GM21526 (cell line): ENCODE results near the gene TNRC18.
"Not testable (repeated sequence)": the region's sequence is repeated elsewhere in the genome, so short reads cannot be mapped to it uniquely, and the experiment has no call there.

ENCODE experiments used
- ATAC-seq: cut with Tn5 transposase; IDR thresholded peaks from one replicate; pipeline ENCODE4 v1.9.1; 2021; ENCODE audit warnings: moderate library complexity; ENCODE audit not compliant: unreplicated experiment, low FRiP score

Gene TNRC18

DNA sequence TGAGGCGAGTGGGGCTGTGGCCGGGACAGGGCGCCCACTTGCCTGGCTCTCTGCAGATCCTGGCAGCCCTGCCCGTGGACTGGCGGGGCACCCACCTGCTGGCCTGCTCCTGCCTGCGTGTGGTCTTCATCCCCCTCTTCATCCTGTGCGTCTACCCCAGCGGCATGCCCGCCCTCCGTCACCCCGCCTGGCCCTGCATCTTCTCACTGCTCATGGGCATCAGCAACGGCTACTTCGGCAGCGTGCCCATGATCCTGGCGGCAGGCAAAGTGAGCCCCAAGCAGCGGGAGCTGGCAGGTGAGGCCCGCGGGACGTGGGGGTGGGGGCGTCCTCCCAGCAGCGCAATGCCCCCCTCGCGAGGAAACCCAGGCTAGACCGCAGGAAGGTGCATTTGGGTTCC lies 123.3 kb downstream of the TNRC18 start:
- ATAC-seq, result no peak

DNA sequence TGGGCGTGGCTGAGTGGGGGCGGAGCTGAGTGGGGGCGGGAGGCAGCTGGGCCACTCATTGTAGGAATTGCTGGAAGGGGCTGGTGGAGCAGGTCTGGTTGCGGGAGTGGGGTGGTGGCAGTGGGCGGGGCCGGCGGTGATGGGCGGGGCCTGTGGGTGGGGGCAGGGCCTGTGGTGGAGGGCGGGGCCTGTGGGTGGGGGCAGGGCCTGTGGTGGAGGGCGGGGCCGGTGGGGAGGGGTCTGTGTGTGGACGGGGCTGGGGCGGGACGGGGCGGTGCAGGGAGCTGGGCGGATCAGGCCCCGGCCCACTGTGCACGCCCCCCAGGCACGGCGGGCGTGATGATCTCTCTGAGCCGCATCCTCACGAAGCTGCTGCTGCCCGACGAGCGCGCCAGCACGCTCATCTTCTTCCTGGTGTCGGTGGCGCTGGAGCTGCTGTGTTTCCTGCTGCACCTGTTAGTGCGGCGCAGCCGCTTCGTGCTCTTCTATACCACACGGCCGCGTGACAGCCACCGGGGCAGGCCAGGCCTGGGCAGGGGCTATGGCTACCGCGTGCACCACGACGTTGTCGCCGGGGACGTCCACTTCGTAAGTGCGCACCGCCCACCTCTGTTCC lies 126.9 kb downstream of the TNRC18 start:
- ATAC-seq, result no peak

DNA sequence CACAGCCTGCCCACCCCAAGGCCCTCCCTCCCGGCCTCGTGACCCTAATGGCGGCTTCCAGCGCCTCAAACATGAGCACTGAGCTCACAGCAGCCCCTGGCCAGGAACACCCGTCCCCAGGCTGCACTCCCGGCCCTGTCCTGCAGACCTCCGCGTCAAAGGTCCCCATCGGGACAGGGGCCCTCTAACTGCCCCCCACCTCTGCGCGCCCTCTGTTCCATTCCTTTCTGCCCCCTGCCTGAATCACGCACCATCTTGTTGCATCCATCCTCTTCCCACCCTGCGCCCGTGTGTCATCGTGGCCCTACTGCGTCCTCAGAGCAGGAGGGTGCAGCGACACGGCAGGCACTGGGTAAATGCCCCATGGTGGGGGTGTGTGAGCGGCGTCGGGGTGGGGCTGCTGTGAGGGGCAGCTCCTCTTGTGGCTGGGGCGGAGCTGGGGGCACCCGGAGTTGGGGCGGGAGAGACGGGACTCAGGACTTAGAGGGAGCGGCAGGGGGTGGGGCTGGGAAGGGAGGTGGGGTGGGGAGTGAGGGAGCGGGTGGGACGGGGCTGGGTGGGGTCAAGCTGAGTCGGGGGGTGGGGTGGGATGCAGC lies 127.5 kb downstream of the TNRC18 start:
- ATAC-seq, result no peak

DNA sequence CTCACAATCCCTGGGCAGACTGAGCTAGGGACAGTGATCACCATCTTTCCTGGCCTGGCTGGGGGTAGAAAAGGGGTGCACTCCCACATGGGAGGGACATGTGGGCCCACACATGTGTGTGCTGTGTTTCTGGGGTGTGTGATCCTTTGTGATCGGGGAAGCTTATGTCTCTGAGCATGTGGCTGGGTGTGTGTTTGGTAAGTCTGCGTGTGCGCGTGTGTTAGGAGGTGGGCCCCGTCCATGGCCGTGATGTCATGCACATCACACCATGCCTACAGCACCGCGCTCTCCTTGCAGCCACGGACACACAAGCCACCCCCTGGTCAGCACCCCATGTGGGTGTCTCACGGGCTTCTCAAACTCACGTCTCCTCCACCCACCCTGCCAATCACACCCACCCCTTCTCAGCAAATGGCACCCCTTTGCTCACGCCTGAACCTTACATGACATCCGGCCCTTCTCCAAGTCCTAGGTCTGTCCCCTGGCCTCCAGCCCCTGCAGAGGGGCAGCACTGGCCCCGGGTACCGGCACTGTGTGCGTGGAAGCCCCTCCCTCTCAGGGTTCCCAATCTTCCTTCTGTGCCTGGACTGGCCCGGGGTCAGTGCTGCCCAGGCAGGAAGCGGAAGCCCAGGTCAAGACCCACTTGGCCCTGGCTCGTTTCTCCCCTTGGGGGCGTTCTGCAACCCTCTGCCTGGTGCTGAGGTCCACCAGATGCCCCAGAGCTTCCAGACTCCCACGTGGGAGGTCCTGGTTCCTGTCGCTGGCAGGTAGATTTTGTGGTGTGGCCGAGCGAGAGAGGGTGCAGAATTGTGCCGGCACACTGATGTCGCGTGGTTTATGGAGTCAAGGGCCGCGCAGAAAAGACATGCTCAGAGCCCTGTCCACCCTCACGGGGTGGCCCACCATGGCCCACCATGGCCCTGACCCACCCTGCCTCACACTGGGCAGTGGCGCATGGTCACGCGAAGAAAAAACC lies 128.3 kb downstream of the TNRC18 start:
- no peak for ATAC-seq

DNA sequence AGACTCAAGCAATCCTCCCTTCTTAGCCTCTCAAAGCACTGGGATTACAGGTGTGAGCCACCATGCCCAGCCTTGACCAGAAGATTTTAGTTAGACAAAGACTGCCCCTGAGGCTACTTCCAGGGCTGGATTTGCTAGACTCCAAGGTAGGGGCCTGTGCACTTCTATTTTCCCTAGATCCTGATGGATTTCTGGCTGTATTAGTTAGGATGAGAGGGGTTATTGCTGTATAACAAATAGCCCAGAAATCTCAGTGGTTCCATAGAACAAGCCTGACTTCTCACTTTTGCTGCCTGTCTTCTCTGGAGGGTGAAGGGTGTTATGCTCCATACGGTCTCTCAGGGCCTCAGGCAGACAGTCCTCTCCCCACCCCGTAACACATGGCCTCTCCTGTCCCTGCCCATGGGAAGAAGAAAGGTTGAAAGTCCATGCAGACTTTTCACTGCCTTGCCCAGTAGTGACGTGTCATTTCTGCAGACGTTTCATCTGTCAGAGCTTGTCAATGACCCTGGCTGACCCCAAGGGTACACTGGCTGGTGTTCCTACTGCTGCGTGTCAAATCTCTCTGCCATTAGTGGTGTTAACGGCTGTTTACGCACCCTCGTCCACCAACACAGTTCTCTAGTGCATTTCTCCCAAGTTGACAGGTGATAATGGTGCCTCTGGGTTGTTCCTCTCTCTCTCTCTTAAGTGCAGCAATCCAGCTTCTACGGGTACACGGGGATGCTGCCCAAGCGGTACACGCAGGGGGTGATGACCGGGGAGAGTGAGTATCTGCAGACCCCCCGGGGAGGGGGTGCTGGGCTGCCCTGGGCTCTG lies 129.3 kb downstream of the TNRC18 start:
- ATAC-seq, result no peak

DNA sequence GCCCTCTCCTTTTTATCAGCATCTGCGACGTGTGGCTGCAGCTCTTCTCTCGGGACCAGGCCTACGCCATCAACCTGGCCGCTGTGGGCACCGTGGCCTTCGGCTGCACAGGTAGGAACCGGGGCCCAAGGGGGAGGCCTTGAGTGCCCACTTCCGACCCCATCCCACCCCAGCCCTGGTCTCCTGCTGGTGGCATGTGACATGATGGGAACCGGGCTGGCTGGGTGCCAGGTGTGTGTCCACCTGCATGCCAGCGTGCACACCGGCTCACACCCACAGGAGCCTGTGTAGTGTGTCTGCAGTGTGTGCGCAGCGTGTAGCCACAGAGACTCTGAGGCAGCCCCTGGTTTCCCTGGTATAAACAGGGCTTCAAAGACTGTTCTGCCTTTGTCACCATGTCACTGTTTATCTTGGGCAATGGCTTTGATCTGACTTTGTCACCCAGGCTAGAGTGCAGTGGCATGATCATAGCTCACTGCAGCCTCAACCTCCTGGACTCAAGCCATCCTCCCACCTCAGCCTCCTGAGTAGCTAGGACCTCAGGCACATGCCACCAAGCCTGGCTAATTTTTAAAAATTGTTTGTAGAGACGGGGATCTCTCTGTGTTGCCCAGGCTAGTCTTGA lies 131.8 kb downstream of the TNRC18 start:
- ATAC-seq, result not testable (repeated sequence)

DNA sequence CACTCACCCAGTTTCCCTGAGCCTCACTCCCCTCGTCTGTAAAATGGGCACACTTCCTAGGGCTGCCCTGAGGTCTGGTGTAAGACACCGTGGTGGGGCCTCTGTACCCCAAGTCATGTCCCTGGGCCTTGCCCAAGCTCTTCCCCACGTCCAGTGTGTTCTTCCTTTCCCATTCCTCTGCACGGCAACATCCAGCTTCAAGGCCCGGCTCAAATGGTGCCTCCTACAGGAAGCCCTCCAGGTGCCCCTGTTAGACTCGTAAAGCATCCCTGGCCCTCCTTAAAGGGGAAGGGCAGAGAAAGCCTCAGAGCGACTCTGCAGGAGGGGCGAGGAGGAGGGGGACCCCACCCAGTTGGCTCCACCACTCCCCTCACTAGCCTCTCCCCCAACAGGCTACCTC lies 132.3 kb downstream of the TNRC18 start:
- no peak for ATAC-seq

DNA sequence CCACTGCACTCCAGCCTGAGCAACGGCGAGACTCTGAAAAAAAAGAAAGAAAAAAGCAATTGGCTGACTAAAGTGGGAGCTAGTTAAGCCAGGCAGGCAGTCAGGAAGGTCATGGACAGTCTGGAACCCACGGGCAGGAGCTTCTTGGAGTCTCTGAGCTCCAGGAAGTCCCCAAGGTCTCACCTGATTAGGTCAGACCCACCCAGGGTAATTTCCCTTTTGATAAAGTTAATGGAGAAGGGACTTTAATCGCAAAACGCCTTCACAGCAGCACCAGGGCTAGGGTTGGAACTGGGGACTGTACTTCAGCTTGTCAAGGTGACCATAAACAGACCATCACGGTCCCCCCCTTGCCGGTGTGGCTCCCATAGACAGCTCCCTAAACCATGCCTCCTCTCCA lies 134.3 kb downstream of the TNRC18 start:
- no peak for ATAC-seq

DNA sequence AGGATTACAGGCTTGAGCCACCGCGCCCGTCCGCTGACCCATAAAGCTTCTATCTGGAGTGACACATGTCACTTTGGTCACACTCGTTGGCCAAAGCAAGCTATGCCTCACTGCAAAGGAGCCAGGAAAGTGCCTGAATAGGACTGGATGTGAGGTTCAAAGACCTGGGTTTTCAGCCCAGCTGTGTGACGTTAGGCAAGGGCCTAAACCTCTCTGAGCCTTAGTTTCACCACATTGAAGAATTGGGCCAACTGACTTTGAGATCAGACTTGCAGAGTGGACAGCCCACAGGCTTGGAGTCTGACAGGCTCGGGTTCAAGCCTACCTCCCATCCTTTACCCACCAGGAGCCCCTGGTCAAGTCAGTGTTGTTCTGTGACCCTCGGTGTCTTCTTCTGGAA lies 135.1 kb downstream of the TNRC18 start:
- ATAC-seq, result not testable (repeated sequence)

DNA sequence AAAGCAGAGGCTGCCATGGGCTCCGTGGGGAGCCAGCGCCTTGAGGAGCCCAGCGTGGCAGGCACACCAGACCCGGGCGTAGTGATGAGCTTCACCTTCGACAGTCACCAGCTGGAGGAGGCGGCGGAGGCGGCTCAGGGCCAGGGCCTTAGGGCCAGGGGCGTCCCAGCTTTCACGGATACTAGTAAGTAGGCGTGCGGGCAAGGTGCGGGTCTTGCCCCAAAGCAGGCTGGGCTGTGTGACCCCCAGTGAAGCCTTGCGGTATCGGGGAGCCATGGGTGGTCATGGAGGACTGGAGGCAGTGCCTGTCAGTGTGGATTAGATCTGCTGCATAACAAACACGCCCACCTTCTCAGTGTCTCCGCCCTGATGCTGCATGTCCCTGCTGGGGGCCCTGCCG lies 135.8 kb downstream of the TNRC18 start:
- ATAC-seq, result no peak

DNA sequence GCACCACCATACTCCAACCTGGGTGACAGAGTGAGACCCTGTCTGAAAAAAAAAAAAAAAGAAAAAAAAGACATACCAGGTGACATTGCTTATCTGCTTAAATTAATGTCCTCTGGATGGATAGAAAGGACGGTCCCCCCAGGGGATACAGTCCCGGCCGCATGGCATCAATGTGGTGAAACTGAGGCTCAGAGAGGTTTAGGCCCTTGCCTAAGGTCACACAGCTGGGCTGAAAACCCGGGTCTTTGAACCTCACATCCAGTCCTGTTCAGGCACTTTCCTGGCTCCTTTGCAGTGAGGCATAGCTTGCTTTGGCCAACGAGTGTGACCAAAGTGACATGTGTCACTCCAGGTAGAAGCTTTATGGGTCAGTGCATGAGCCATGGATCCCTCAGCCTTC lies 136.3 kb downstream of the TNRC18 start:
- ATAC-seq, result not testable (repeated sequence)

DNA sequence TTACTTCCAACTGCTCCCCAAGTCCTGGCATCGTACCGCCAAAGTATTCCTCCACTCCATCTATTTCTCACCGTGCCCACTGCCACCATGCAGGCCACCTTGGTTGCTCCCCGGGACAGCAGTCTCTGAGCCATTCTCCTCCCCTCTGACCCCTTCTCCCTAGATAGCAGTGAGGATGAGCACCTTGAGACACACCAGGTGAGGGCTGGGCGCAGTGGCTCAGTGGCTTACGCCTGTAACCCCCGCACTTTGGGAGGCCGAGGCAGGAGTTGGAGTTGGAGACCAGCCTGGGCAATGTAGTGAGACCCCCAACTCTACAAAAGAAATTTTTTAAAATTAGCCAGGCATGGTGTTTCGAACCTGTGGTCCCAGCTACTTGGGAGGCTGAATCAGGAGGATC lies 136.7 kb downstream of the TNRC18 start:
- ATAC-seq, result no peak

DNA sequence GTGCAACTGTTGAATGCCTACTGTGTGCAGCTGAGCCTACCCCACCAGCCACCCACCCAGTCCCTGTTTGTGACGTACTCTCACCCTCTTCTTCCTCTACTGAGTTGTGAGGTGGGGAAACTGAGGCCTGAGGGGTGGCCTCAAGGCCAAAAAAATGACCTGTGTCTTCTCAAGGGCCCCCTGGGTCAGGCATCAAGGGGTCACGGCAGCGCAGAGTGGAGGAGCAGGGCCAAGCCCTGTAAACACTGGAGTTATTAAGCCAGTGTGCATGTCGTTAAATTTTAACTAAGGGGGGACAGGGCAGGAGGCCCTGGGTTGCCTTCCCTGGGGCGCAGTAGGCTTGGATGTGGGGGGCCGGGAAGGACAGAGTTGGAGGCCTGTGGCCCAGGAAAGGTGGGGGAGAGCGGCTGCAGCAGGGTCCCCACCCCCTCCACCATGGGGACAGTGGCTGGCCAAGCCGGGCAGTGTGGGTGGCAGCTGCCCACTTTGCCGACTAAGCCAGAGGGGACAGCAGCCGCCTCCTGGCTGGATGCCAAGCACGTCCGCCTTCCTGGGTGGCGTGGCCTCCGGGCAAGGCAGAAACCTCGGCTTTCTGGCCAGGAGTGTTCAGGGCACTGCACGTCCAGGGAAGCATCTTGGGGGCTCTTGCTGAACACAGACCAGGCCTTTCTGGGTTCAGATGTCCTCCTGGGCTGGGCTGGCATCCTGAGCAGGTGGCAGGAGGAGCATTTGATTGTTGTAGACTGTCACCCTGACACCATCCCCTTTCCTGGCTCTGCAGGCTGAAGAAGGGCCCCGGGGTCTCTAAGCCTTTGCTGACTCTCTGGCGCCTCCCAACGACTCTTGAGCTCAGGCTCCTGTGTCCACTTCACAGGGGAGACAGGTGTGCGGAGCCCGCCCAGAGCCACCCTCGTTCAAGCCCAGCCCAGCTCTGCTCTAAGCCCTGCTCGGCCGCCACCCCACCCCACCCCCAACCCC lies 139.0 kb downstream of the TNRC18 start:
- ATAC-seq, result no peak

DNA sequence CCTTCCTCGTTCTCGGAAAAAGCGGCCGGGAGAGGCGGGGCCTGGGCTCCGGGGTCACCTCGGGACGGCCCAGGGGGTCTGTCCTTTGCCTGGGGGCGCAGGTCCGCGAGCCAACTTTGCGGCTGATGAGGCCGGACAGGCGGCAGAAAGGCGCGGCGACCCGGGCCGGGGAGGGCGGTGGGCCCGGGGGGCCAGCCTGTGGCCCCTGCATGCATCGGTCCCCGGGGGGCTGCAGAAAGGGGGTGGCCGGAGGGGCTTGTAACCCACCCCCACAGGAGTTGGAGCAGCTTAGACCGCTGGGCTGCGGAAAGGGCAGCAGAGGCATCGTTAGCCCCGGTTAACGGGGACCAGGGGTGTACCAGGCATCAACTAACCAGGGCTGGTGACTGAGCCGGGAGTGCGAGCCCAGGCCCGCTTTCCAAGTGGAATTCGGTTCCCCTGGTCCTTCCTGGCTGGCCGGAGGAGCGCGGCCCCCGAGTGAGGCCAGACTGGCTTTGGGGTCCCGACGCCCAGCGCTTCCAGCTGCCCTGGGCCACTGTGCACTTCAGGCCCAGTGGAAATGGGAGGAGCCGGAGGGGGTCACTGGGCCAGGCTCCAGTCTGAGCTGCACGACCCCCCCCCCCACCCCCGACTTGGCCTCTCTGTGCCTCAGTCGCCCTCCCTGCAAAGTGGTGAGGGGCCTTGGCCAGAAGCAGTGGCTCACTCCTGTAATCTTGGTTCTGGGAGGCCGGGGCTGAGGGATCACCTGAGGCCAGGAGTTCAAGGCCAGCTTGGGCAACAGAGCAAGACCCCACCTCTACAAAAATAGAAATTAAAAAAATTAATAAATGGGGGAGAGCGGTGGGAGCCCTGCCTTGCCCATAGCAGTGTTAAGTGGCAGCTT lies 140.0 kb downstream of the TNRC18 start:
- ATAC-seq, result no peak

DNA sequence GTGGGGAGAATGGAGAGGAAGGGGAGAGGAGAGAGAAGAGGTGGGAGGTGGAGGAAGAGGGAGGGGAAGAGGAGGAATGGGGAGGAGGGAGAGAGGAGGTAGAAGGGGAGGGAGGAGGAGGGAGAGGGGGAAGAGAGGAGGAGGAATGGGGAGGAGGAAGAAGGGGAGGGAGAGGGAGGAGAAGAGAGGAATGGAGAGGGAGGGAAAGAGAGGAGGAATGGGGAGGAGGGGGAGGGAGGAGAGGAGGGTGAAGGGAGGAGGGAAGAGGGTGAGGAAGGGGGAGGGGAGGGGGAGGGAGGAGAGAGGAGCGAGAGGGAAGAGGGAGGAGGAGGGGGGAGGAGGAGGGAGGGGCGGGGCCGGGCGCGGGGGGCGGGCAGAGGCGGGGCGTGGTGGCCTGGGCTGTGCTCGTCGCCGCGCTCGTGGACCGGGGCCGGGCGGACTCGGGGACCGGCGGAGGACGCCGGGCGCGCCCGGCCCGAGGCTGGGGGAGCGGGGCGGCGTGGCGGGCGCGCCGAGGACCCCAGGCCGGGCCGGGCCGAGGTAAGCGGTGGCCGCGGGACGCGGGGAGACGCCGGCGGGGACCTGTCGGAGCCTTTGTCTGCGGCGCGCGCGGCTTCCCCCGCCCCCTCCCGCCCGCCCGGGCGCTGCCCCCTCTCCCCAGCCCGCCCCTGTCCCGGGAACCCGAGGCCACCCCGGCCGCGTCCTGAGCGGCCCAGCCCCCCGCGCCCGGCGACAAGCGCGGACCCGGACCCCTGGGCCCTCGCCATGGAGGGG lies 140.9 kb downstream of the TNRC18 start, which contains the start of gene SLC29A4:
Gene SLC29A4 (plus strand): TSS at position 401 of the 774 bp plus-strand sequence. CDS start 4,874 bp downstream, outside the sequence.
- no peak for ATAC-seq

DNA sequence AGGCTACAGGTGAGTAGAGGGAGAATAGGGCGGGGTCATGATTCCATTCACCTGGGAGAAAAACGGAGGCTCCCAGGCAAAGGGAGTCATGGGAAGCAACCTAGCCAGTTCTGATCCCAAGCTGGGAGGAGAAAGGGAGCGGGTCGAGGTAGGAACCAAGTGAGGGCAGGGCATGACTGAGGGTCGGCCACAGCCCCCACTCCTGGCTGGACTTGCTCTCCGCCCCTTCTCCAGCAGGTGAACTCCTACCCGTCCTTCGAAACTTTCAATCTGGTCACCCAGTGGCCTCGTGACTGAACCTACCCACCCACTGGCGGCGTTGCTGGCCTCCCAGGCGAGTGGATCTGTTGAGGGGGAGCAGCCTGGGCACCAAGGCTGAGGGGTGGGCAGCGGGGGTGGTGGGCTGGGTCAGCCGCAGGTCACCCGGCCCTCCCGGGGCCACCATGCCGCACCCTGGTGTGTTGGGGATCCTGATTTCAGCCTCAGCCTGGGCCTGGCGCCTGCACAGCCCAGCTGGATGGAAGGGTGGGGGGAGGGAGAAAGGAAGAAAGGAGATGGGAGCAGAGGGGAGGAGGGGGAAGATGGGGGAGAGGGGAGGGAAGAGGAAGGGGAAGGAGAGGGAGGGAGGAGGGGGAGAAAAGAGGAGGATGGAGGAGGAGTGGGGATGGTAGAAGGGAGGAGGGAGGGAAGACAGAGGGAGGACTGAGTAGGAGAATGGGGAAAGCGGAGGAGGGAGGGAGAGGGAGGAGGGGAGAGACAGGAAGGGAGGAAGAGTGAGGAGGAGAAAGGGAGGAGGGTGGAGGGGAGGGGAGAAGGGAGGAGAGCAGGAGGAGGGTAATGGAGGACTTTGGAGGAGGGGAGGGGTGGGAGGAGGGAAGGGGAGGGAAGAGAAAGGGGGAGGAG lies 141.8 kb downstream of the TNRC18 start:
- ATAC-seq, result not testable (repeated sequence)
